Coronary artery (tissue), 2 donors: ENCODE measurements around the gene FBXO42.
"Not testable (repeated sequence)": the region's sequence is repeated elsewhere in the genome, so short reads cannot be mapped to it uniquely, and the experiment has no call there.

Experiments
- DNase-seq: peaks from one replicate; pipeline ENCODE4 v3.0.0-alpha.2; 2017; ENCODE audit warnings: low spot score
- H3K27ac ChIP-seq, 2 donors: fragments of 200-600 bp; sonication (generic); one replicate each; pipeline ENCODE4 v1.5.1; 2016 to 2019
- H3K4me3 ChIP-seq: fragments of 200-600 bp; sonication (generic); 2 replicates; pipeline ENCODE4 v1.5.1; 2016; ENCODE audit warnings: mild to moderate bottlenecking, moderate library complexity
- TF ChIP-seq, protein P1 (sequence below): fragments of 200-600 bp; sonication (generic); IDR thresholded peaks from one replicate; pipeline ENCODE4 v1.5.1; 2019; ENCODE audit warnings: antibody characterized with exemption

FBXO42 gene

DNA sequence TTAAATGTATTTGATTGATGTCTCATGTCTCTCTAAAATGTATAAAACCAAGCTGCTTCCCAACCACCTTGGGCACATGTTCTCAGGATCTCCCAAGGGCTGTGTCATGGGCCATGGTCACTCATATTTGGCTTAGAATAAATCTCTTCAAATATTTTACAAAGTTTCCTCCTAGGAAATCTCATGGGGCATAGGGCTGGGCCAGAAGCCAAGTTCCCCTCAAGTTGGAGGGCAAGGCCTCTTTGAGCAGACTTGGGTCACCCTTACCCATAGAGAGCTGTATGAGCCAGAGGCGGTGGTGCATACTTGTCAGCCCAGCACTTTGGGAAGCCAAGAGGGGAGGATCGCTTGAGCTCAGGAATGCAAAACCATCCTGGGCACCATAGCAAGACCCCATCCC lies 2.3 kb upstream of the FBXO42 start:
- H3K4me3 ChIP-seq: no peak overlapping the region
- no peak for DNase-seq
- TF ChIP-seq, protein P1, sequence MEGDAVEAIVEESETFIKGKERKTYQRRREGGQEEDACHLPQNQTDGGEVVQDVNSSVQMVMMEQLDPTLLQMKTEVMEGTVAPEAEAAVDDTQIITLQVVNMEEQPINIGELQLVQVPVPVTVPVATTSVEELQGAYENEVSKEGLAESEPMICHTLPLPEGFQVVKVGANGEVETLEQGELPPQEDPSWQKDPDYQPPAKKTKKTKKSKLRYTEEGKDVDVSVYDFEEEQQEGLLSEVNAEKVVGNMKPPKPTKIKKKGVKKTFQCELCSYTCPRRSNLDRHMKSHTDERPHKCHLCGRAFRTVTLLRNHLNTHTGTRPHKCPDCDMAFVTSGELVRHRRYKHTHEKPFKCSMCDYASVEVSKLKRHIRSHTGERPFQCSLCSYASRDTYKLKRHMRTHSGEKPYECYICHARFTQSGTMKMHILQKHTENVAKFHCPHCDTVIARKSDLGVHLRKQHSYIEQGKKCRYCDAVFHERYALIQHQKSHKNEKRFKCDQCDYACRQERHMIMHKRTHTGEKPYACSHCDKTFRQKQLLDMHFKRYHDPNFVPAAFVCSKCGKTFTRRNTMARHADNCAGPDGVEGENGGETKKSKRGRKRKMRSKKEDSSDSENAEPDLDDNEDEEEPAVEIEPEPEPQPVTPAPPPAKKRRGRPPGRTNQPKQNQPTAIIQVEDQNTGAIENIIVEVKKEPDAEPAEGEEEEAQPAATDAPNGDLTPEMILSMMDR: no peak
- H3K27ac ChIP-seq: peak overlapping the region in 1 of 2 donors; percentile 75

DNA sequence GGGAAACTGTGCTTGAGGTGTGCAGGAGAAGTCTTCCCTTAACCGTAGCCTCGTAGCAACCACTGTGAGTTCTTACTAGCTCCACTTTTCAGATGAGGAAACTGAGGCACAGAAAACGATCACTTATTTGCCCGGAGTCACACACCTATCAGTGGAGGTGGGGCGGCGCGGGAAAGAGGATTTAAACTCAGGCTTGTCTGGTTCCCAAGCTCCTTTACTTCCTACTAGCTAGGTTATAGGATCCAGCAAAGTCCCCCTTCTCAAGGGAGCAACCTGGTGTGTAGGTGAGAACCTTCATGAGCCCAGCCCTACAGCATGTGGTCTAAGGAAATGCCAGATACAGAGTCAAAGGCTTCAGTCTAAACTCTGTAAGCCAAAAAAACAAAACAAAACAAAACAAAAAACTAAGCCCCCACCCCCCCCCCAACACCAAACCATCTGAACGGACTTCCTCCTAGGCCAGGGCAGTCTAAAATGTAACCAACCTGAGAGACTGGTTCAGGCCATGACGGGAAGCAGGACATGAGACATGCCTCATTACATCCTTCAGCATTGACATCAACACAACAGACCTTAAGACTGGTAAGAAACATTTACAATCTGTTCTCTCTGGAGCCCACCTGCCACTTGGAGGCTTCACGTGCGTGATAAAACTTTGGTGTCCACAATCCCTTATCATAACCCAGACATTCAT lies 709 bp upstream of the FBXO42 start:
- TF ChIP-seq, protein P1: no peak
- Histone ChIP-seq H3K4me3 (peak overlapping the region; percentile 99), H3K27ac (peak overlapping the region; percentile 96 to 99)
- no peak for DNase-seq

DNA sequence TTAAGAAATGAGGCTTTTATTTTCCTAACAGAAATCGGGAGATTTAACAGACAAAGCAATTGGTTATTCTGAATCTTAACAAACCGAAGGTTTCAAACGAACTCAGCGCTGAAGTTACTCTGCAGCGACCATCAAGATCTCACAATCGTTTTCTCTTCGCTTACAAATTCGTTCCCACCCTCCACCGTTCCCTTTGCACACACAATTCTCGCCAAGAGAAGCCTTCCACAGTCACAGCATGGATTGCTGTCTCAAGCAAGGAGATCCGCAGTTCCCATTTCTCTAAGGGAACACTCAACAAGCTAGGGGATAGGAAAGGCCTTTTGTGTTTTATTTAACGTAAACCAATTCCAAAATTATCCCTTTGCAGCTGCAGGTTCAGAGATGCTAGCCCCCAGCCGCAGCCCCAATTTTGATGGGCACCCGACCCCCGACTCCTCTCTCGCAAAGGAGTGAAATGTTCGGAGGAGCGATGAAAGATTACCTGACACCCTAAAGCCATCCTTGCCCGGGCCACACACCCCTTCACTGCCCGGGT lies 755 bp downstream of the FBXO42 start:
- TF ChIP-seq, protein P1: no peak
- peak overlapping the region; percentile 96 to 99 for H3K27ac ChIP-seq
- no peak for DNase-seq
- H3K4me3 ChIP-seq: peak overlapping the region; percentile 99

DNA sequence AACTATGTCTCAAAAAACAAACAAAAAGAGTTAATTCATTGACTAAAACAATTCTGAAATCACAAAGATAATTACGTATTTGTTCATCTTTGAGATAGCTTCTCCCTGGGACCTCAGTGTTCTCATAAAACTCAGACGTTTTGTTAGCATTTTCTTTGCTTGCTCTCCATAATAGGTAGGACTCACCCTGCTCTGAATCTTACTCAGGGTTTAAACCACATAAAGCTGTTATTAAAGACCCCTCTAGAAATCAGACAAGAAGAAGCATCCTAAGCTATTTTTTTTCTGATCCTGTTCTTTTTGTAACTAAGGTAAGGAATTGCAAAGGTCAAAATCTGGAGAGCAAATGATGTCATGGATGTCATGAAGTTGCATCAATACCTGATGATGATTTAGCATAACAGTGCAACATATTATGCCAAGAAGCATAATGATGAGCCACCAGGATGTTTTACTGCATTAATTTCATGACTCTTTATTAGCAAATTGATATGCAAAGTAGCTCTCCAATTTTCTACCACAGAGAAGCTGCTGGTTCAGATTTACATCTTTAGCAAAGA lies 2.4 kb downstream of the FBXO42 start:
- H3K4me3 ChIP-seq: peak overlapping the region; percentile 99
- DNase-seq: no peak

DNA sequence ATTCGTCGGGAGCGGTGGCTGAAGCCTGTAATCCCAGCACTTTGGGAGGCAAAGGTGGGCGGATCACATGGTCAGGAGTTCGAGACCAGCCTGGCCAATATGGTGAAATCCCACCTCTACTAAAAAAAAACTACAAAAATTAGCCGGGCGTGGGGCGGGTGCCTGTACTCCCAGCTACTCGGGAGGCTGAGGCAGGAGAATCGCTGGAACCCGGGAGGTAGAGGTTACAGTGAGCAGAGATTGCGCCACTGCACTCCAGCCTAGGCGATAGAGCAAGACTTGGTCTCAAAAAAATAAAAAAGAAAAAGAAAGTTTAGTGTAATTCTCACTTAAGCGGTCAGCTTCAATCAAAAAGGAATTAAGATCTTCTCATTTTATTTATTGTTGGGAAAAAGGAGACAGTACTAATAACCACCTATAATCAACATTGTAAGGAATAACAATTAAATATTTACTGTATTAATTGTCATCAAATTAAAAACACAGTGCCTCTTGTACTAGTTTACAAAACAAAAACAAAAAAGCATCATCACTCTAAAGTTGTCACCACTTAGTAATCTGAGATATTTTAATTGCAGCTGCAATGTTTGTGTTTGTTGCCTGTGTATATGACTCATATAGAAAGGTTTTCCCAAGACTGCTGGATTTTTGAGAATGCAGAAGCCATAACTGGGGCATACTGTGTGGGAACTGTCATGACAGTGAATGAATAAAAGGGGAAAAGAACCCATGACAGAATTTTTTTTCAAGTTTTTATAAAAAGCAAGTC lies 3.7 kb downstream of the FBXO42 start:
- H3K4me3 ChIP-seq: no peak overlapping the region
- DNase-seq: no peak
- TF ChIP-seq, protein P1: no peak
- H3K27ac ChIP-seq: no peak overlapping the region

More for the DNA sequence above, 2.4 kb downstream of the FBXO42 start:
- TF ChIP-seq, protein P1: no peak
- peak overlapping the region in 1 of 2 donors; percentile 37 for H3K27ac ChIP-seq

DNA sequence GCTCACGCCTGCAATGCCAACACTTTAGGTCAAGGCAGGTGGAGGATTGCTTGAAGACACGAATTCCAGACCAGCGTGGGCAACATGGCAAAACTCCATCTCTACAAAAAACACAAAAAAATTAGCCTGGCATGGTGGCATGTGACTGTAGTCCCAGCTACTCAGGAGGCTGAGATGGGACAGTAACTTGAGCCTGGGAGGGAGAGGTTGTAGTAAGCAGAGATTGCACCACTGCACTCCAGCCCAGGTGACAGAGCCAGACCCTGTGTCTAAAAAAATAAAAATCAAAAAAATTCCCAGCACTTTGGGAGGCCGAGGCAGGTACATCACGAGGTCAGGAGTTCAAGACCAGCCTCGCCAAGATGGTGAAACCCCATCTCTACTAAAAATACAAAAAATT lies 9.0 kb downstream of the FBXO42 start:
- not testable (repeated sequence) for H3K4me3 ChIP-seq, H3K27ac ChIP-seq, DNase-seq

DNA sequence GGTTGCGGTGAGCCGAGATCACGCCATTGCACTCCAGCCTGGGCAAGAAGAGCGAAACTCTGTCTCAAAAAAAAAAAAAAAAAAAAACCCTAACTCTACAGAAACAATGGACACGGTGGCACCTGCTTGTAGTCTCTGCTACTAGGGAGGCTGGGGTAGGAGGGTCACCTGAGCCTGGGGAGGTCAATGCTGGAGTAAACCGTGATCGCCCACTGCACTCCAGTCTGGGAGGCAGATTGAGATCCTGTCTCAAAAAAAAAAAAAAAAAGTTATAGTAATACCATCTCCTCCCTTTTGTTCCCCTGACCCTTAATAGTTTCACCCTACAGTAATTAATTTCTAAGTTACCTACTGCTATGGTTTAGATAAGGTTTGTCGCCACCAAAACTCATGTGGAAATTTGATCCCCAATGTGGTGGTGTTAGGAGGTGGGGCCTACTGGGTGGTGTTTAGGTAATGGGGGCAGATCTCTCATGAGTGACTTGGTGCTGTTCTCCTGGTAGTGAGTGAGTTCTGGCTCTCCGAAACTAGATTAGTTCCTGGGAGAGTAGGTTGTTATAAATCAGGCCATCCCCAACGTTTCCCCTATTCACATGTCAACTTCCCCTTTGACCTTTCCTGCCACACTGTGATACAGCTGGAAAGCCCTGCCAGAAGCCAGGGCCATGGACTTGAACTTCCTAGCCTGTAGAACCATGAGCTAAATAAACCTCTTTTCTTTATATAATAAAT lies 9.8 kb downstream of the FBXO42 start:
- TF ChIP-seq, protein P1: no peak
- no peak for DNase-seq
- Histone ChIP-seq H3K4me3 (no peak overlapping the region), H3K27ac (no peak overlapping the region)
